Upper lobe of left lung (tissue), 6 donors: ENCODE results near the gene CCDC138. TPM values are rescaled to one million over a fixed set of nuclear protein-coding genes. Genes with fewer than 3 reads are reported as not detected.

Source experiments
- ATAC-seq, 2 donors: fragments of 200-7000 bp; cut with Tn5 transposase; one replicate each; pipeline ENCODE4 v1.9.1; 2022; ENCODE audit warnings: mild to moderate bottlenecking in 2 of 2, moderate library complexity in 2 of 2; ENCODE audit not compliant: low FRiP score in 2 of 2
- DNase-seq, 2 donors: peaks; one replicate each; pipeline ENCODE4 v3.0.0-alpha.2; 2019 to 2020
- H3K27ac ChIP-seq, 4 donors: fragments of 200-600 bp; sonication (generic); one replicate each; pipeline ENCODE4 v1.5.1; 2016 to 2019
- H3K27me3 ChIP-seq, 4 donors: fragments of 200-600 bp; sonication (generic); one replicate each; pipeline ENCODE4 v1.5.1; 2017 to 2019
- H3K36me3 ChIP-seq, 4 donors: fragments of 200-600 bp; sonication (generic); one replicate each; pipeline ENCODE4 v1.5.1; 2016 to 2019
- H3K4me1 ChIP-seq, 4 donors: fragments of 200-600 bp; sonication (generic); one replicate each; pipeline ENCODE4 v1.5.1; 2018 to 2019
- H3K4me3 ChIP-seq, 4 donors: fragments of 200-600 bp; sonication (generic); one replicate each; pipeline ENCODE4 v1.5.1; 2017 to 2019; ENCODE audit warnings: mild to moderate bottlenecking in 2 of 4, moderate library complexity in 1 of 4
- H3K9me3 ChIP-seq, 4 donors: fragments of 200-600 bp; sonication (generic); one replicate each; pipeline ENCODE4 v1.5.1; 2018 to 2019
- CTCF ChIP-seq, 6 experiments: fragments of 450-650 bp in 4 of 6; fragments of 200-600 bp in 2 of 6; sonication (generic) in 2 of 6; IDR thresholded peaks; one replicate each; pipeline ENCODE4 v1.5.1; 2016 to 2019; ENCODE audit warnings: antibody characterized with exemption in 6 of 6
- EP300 ChIP-seq, 4 donors: sonication (generic); formaldehyde crosslinking; IDR thresholded peaks; one replicate each; pipeline ENCODE4 v1.5.1; 2017; ENCODE audit warnings: antibody characterized with exemption in 4 of 4, control low read depth in 2 of 4
- POLR2A ChIP-seq, 4 donors: fragments of 450-650 bp; IDR thresholded peaks; one replicate each; pipeline ENCODE4 v1.5.1; 2016 to 2017; ENCODE audit warnings: antibody characterized with exemption in 4 of 4, mild to moderate bottlenecking in 2 of 4
- POLR2AphosphoS5 ChIP-seq, 2 donors: sonication (generic); formaldehyde crosslinking; IDR thresholded peaks; one replicate each; pipeline ENCODE4 v1.5.1; 2017; ENCODE audit warnings: antibody characterized with exemption in 2 of 2
- WGBS, 2 donors: methylation state at CpG; one replicate each; pipeline ENCODE4 v1.1.5; 2017 to 2018; 5-methylcytosine and 5-hydroxymethylcytosine counted together
- total RNA-seq, 6 donors: library from RNA; depleted of rRNA in 4 of 6; stranded (reverse); fragments of >200 nt in 4 of 6; gene quantifications; one replicate each; pipeline versions ENCODE4 v1.1.0 to v1.2.1, GENCODE V29; 2016 to 2021
- donor health status: DM: no; HTN: no; CAD: no; lungs with moderate emphysema.
- donor health status: DM: no; HTN: yes; CAD: no; lungs with severe emphysema.

The CCDC138 gene
- total RNA-seq, 6 donors from 2014 or later = 2.4 to 16.3 (median 3.2) TPM

- Histone ChIP-seq H3K4me3 (no peak overlapping the region), H3K36me3 (no peaks in the 10 kb centered on the region), H3K4me1 (no peaks in the 10 kb centered on the region), H3K27me3 (no peaks in the 10 kb centered on the region), H3K27ac (no peak overlapping the region), H3K9me3 (no peaks in the 10 kb centered on the region)
- ATAC-seq = no peak
- DNase-seq = no peak
- no peak for TF ChIP-seq EP300 (IDR thresholded peaks at IDR 0.05)
These were observed 54.9 kb downstream of the CCDC138 start for GRCh38 chr2:108841506-108841905.

- H3K9me3 ChIP-seq = no peaks in the 10 kb centered on the region
- peaks cover 0 to 2% (median 0%) of the 10 kb centered on the region in 4 donors for H3K36me3 ChIP-seq
- no peak for TF ChIP-seq EP300 (IDR thresholded peaks at IDR 0.05)
- no peak for TF ChIP-seq POLR2AphosphoS5 (IDR thresholded peaks at IDR 0.05)
- no peak for TF ChIP-seq POLR2A (IDR thresholded peaks at IDR 0.05)
- TF ChIP-seq CTCF (IDR thresholded peaks at IDR 0.05) = no peak
- H3K4me1 ChIP-seq = no peaks in the 10 kb centered on the region
- H3K27ac ChIP-seq = no peak overlapping the region
- DNase-seq (no peak), ATAC-seq (no peak)
- H3K27me3 ChIP-seq = no peaks in the 10 kb centered on the region
- H3K4me3 ChIP-seq = no peak overlapping the region
These were observed 59.4 kb downstream of the CCDC138 start for GRCh38 chr2:108845923-108846322.

GRCh38 chr2:108847000-108847399 lies 60.4 kb downstream of the CCDC138 start:
- Histone ChIP-seq H3K27ac (no peak overlapping the region), H3K36me3 (peaks cover 0 to 2% (median 0%) of the 10 kb centered on the region in 4 donors), H3K9me3 (no peaks in the 10 kb centered on the region), H3K4me1 (no peaks in the 10 kb centered on the region), H3K4me3 (no peak overlapping the region), H3K27me3 (no peaks in the 10 kb centered on the region)
- TF ChIP-seq EP300 (IDR thresholded peaks at IDR 0.05) = no peak
- no peak for TF ChIP-seq POLR2A (IDR thresholded peaks at IDR 0.05)
- TF ChIP-seq CTCF (IDR thresholded peaks at IDR 0.05) = no peak
- no peak for TF ChIP-seq POLR2AphosphoS5 (IDR thresholded peaks at IDR 0.05)
- ATAC-seq (no peak), DNase-seq (no peak)
- 84 to 96% methylated on average over 1 of the region's 1 CpG for WGBS, 2 donors

- no peaks in the 10 kb centered on the region for H3K4me1 ChIP-seq
- no peak overlapping the region for H3K27ac ChIP-seq
- WGBS, 2 donors = 98 to 100% methylated on average over 3 of the region's 3 CpGs
- ATAC-seq (no peak), DNase-seq (no peak)
- H3K4me3 ChIP-seq = no peak overlapping the region
- TF ChIP-seq EP300 (IDR thresholded peaks at IDR 0.05) = no peak
- no peak for TF ChIP-seq POLR2AphosphoS5 (IDR thresholded peaks at IDR 0.05)
- TF ChIP-seq POLR2A (IDR thresholded peaks at IDR 0.05) = no peak
- TF ChIP-seq CTCF (IDR thresholded peaks at IDR 0.05) = no peak
- no peaks in the 10 kb centered on the region for H3K9me3 ChIP-seq
- no peaks in the 10 kb centered on the region for H3K27me3 ChIP-seq
- H3K36me3 ChIP-seq = peaks cover 0 to 2% (median 0%) of the 10 kb centered on the region in 4 donors
These were observed 65.8 kb downstream of the CCDC138 start for GRCh38 chr2:108852375-108852774.

GRCh38 chr2:108853421-108853820 lies 66.8 kb downstream of the CCDC138 start:
- Histone ChIP-seq H3K36me3 (peaks cover 0 to 2% (median 0%) of the 10 kb centered on the region in 4 donors), H3K4me3 (no peak overlapping the region), H3K4me1 (no peaks in the 10 kb centered on the region), H3K9me3 (no peaks in the 10 kb centered on the region), H3K27me3 (no peaks in the 10 kb centered on the region), H3K27ac (no peak overlapping the region)
- no peak for DNase-seq
- ATAC-seq = no peak
- TF ChIP-seq CTCF (IDR thresholded peaks at IDR 0.05) (no peak), POLR2A (IDR thresholded peaks at IDR 0.05) (no peak), EP300 (IDR thresholded peaks at IDR 0.05) (no peak), POLR2AphosphoS5 (IDR thresholded peaks at IDR 0.05) (no peak)
- WGBS, 2 donors = 83 to 87% methylated on average over 2 of the region's 2 CpGs
